Fibroblast of lung (primary cell): ENCODE measurements around the gene PEX14. TPM values are rescaled to one million over a fixed set of nuclear protein-coding genes. Genes with fewer than 3 reads are reported as not detected.

Experiments used
- DNase-seq, 2 donors: peaks; one replicate each; pipeline versions ENCODE4 v3.0.0 to v3.0.0-alpha.2; 2010; ENCODE audit warnings: low read depth in 2 of 2
- H2AFZ ChIP-seq: 2 replicates; pipeline ENCODE4 v1.5.1; 2012; ENCODE audit warnings: low read length, control low read depth, inconsistent platforms
- H3K27ac ChIP-seq: 2 replicates; pipeline ENCODE4 v1.5.1; 2011; ENCODE audit warnings: low read length, control low read depth; ENCODE audit not compliant: insufficient read depth
- H3K27me3 ChIP-seq: 2 replicates; pipeline ENCODE4 v1.5.1; 2011; ENCODE audit warnings: mild to moderate bottlenecking, low read length; ENCODE audit not compliant: control insufficient read depth, insufficient read depth
- H3K36me3 ChIP-seq: 2 replicates; pipeline ENCODE4 v1.5.1; 2011; ENCODE audit warnings: low read length; ENCODE audit not compliant: control insufficient read depth, insufficient read depth
- H3K4me1 ChIP-seq: 2 replicates; pipeline ENCODE4 v1.5.1; 2011; ENCODE audit warnings: low read length; ENCODE audit not compliant: control insufficient read depth, insufficient read depth; ENCODE audit errors: extremely low read depth
- H3K4me2 ChIP-seq: 2 replicates; pipeline ENCODE4 v1.5.1; 2011; ENCODE audit warnings: low read length, control low read depth; ENCODE audit not compliant: insufficient read depth; ENCODE audit errors: extremely low read depth
- H3K4me3 ChIP-seq, 4 experiments: fragments of 200-600 bp in 1 of 4; sonication (generic) in 1 of 4; replicated peaks in 1 of 4; 2 replicates each; pipeline ENCODE4 v1.5.1; 2011 to 2016; ENCODE audit warnings: low read length in 4 of 4, low read depth in 3 of 4, mild to moderate bottlenecking in 3 of 4, control low read depth in 2 of 4, inconsistent platforms in 1 of 4, mixed read lengths in 1 of 4; ENCODE audit not compliant: insufficient read depth in 1 of 4; ENCODE audit errors: control extremely low read depth in 1 of 4
- H3K79me2 ChIP-seq: 2 replicates; pipeline ENCODE4 v1.5.1; 2012; ENCODE audit warnings: mild to moderate bottlenecking, low read length, inconsistent platforms; ENCODE audit not compliant: control insufficient read depth, insufficient read depth
- H3K9ac ChIP-seq: 2 replicates; pipeline ENCODE4 v1.5.1; 2011; ENCODE audit warnings: mild to moderate bottlenecking, low read length, control low read depth; ENCODE audit not compliant: insufficient read depth
- H3K9me3 ChIP-seq: 2 replicates; pipeline ENCODE4 v1.5.1; 2012; ENCODE audit warnings: low read depth, low read length; ENCODE audit not compliant: control insufficient read depth, insufficient read depth
- H4K20me1 ChIP-seq: 2 replicates; pipeline ENCODE4 v1.5.1; 2011; ENCODE audit warnings: low read length; ENCODE audit not compliant: control insufficient read depth, insufficient read depth; ENCODE audit errors: extremely low read depth
- EZH2 ChIP-seq: IDR thresholded peaks from 2 replicates; pipeline ENCODE4 v1.5.1; 2012; ENCODE audit warnings: low read length, control low read depth, mild to moderate bottlenecking; ENCODE audit errors: missing control alignments
- polyA plus RNA-seq, 2 donors: library from polyadenylated mRNA; depleted of rRNA in 1 of 2; stranded (reverse) in 1 of 2; unstranded in 1 of 2; fragments of >200 nt; gene quantifications; 2 replicates each; pipeline ENCODE4 v1.2.1, GENCODE V29; 2011 to 2012; ENCODE audit warnings: missing spikeins in 1 of 2
- total RNA-seq: library from RNA; depleted of rRNA; stranded (reverse); fragments of >200 nt; gene quantifications from 2 replicates; pipeline ENCODE4 v1.2.1, GENCODE V29; 2014
- TF ChIP-seq, protein P1 (sequence below), 2 donors: IDR thresholded peaks in 1 of 2; conservative IDR thresholded peaks in 1 of 2; 1 replicate in 1 of 2; 2 replicates in 1 of 2; pipeline ENCODE4 v1.5.1; 2011 to 2012; ENCODE audit warnings: low read length in 2 of 2, control low read depth in 1 of 2, inconsistent platforms in 1 of 2, low read depth in 1 of 2, mild to moderate bottlenecking in 1 of 2

The PEX14 gene
- total and polyA plus RNA-seq, 2 donors (not counting 1 experiment from before 2014, with no cell fraction given), result 10.3 to 11.4 TPM

DNA sequence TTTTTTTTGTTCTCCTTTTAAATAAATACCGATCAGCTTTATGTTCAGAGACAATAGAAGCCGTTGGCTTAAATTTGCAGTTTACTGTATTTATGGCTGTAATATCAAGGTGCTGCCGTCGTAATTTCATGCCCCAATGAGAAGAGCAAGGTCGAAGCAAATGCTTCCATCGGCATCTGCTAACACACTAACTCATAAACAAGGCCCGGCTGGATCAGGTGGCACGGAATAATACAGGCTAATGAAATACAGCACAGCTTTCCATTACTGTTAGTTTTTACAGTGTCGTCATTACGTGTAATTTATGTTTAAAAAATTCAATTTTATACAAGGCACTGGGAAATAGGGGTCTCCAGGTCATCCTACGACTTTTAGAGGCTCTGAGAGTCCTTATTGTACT is 119.0 kb downstream of the PEX14 start:
- H4K20me1 ChIP-seq, result no peaks in the 10 kb centered on the region
- H3K27me3 ChIP-seq, result no peaks in the 10 kb centered on the region
- no peaks in the 10 kb centered on the region for H3K79me2 ChIP-seq
- H3K4me1 ChIP-seq, result no peaks in the 10 kb centered on the region
- no peak overlapping the region for H3K4me3 ChIP-seq
- no peaks in the 10 kb centered on the region for H3K36me3 ChIP-seq
- H3K9me3 ChIP-seq, result no peaks in the 10 kb centered on the region
- no peak for TF ChIP-seq EZH2
- TF ChIP-seq, protein P1, sequence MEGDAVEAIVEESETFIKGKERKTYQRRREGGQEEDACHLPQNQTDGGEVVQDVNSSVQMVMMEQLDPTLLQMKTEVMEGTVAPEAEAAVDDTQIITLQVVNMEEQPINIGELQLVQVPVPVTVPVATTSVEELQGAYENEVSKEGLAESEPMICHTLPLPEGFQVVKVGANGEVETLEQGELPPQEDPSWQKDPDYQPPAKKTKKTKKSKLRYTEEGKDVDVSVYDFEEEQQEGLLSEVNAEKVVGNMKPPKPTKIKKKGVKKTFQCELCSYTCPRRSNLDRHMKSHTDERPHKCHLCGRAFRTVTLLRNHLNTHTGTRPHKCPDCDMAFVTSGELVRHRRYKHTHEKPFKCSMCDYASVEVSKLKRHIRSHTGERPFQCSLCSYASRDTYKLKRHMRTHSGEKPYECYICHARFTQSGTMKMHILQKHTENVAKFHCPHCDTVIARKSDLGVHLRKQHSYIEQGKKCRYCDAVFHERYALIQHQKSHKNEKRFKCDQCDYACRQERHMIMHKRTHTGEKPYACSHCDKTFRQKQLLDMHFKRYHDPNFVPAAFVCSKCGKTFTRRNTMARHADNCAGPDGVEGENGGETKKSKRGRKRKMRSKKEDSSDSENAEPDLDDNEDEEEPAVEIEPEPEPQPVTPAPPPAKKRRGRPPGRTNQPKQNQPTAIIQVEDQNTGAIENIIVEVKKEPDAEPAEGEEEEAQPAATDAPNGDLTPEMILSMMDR (conservative IDR thresholded peaks at IDR 0.05 in 1 of 2, IDR thresholded peaks at IDR 0.05 in 1 of 2; ENCODE audit: low read depth in 1 of 2, low read length in 2 of 2), result no peak
- DNase-seq, result no peak
- H3K9ac ChIP-seq, result no peak overlapping the region
- H3K4me2 ChIP-seq, result no peak overlapping the region
- no peak overlapping the region for H2AFZ ChIP-seq
- H3K27ac ChIP-seq, result no peak overlapping the region

DNA sequence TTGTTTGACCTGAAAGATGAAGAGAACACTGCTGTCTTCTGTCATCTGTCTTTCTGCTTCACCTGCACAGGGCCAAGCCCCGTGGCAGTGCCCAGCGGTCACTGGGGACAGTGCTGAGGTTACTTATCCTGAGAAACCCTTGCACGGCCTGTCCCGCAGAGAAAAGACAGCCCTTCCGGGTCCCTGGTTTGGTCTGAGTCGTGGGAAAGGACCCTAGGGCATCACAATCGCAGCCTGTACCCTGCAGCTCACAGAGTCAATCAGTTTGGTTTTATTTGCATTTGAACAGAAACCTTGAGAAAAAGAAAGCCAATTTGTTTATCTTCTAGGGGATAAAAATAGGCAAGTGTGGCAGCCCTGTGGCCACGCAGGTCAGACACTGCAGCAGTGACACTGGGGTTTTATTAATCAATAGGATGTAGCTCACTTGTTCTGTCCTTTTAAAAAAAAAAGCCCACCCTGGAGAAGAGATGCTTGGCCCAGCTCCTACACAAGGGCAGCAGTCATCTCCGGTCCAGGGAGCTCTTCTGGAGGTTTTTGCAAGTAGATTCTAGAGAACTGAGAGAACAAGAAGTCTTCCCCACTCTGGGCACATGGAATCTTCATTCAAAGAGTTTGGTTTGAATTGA is 120.0 kb downstream of the PEX14 start:
- Histone ChIP-seq H3K9ac (no peak overlapping the region), H3K4me3 (no peak overlapping the region), H3K4me1 (peaks cover 5% of the 10 kb centered on the region), H3K36me3 (no peaks in the 10 kb centered on the region), H2AFZ (no peak overlapping the region), H3K79me2 (no peaks in the 10 kb centered on the region), H3K9me3 (no peaks in the 10 kb centered on the region), H3K4me2 (no peak overlapping the region), H3K27ac (no peak overlapping the region), H4K20me1 (no peaks in the 10 kb centered on the region), H3K27me3 (no peaks in the 10 kb centered on the region)
- TF ChIP-seq EZH2, result no peak
- TF ChIP-seq, protein P1 (conservative IDR thresholded peaks at IDR 0.05 in 1 of 2, IDR thresholded peaks at IDR 0.05 in 1 of 2; ENCODE audit: low read depth in 1 of 2, low read length in 2 of 2), result no peak
- no peak for DNase-seq

DNA sequence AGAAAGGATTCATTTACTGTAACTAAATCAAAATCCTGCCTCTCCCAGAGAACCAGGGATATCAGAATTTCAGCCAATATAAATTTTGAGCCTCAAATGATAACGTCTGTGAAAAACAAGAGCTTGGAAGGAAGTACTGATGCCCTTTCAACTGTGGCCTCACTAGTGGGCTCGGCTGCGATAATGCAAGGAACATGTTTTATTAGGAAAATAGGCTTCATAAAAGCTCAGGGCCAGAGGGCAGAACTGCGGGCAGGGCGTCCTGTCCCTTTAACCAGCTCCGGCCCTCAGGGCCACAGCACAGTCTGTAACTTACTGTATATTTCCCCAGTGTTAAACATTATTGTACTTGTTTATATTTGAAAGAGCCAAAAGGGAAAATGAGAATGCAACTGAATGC is 122.0 kb downstream of the PEX14 start:
- no peaks in the 10 kb centered on the region for H3K27me3 ChIP-seq
- TF ChIP-seq, protein P1 (conservative IDR thresholded peaks at IDR 0.05 in 1 of 2, IDR thresholded peaks at IDR 0.05 in 1 of 2; ENCODE audit: low read depth in 1 of 2, low read length in 2 of 2), result no peak
- no peak for TF ChIP-seq EZH2
- no peak overlapping the region for H3K4me3 ChIP-seq
- H3K36me3 ChIP-seq, result no peaks in the 10 kb centered on the region
- no peaks in the 10 kb centered on the region for H4K20me1 ChIP-seq
- no peak for DNase-seq
- no peak overlapping the region for H3K9ac ChIP-seq
- H3K27ac ChIP-seq, result no peak overlapping the region
- no peaks in the 10 kb centered on the region for H3K9me3 ChIP-seq
- H3K4me1 ChIP-seq, result peaks cover 5% of the 10 kb centered on the region
- no peak overlapping the region for H3K4me2 ChIP-seq
- H3K79me2 ChIP-seq, result no peaks in the 10 kb centered on the region
- no peak overlapping the region for H2AFZ ChIP-seq
